GM19099 (cell line): ENCODE measurements around the gene PAGE1.

ENCODE experiments used
- POLR2A ChIP-seq: IDR thresholded peaks from 3 replicates; pipeline ENCODE4 v1.6.1; 2011; ENCODE audit warnings: low read depth; ENCODE audit not compliant: insufficient read length; ENCODE audit errors: extremely low read depth

Gene PAGE1

GRCh38 chrX:49659771-49660170, 36.0 kb downstream of the PAGE1 start:
- no peak for TF ChIP-seq POLR2A

- no peak for TF ChIP-seq POLR2A
Measured at GRCh38 chrX:49656533-49656932, 39.3 kb downstream of the PAGE1 start.

- no peak for TF ChIP-seq POLR2A
Measured at GRCh38 chrX:49644991-49645637, 50.7 kb downstream of the PAGE1 start.
